ENCODE data around the gene PRDM12. TPM values are rescaled to one million over a fixed set of nuclear protein-coding genes. Genes with fewer than 3 reads are reported as not detected.

The PRDM12 gene
- polyA plus RNA-seq, 1 of the 3 experiments (the other 2 are of a cell fraction): 0.08 TPM

- H3K36me3 ChIP-seq (replicated peaks in 1 of 2; ENCODE audit: control insufficient read depth in 1 of 2, insufficient read depth in 2 of 2, low read length in 1 of 2): no peaks in the 10 kb centered on the region
- no peaks in the 10 kb centered on the region for H3K79me2 ChIP-seq (ENCODE audit: insufficient read depth)
- DNase-seq: no peak
- H3K4me3 ChIP-seq (ENCODE audit: low read depth in 2 of 2, low read length in 1 of 2): no peak overlapping the region
- H3K9me2 ChIP-seq: no peaks in the 10 kb centered on the region
- no peak overlapping the region for H3K9ac ChIP-seq
- no peak overlapping the region for H3K4me2 ChIP-seq
- H3K4me1 ChIP-seq (ENCODE audit: control insufficient read depth in 1 of 2, insufficient read depth in 2 of 2, low read depth in 1 of 2, low read length in 1 of 2): peaks cover 0 to 2% of the 10 kb centered on the region in 2 experiments; a peak in 1 of 4 replicates
- no peak overlapping the region for H2AFZ ChIP-seq (ENCODE audit: low read depth)
- H4K20me1 ChIP-seq (ENCODE audit: insufficient read depth): no peaks in the 10 kb centered on the region
- H3K27ac ChIP-seq (ENCODE audit: low read depth in 2 of 2, low read length in 1 of 2): no peak overlapping the region
- 64% methylated on average over 2 of the region's 2 CpGs for WGBS (ENCODE audit: low lambda C conversion rate)
- H3K27me3 ChIP-seq (ENCODE audit: insufficient read depth): no peaks in the 10 kb centered on the region
- TF ChIP-seq CHD2 (IDR thresholded peaks at IDR 0.05; ENCODE audit: low read length, partially characterized antibody) (no peak), ELF1 (IDR thresholded peaks at IDR 0.05) (no peak)
- TF ChIP-seq, protein P1, sequence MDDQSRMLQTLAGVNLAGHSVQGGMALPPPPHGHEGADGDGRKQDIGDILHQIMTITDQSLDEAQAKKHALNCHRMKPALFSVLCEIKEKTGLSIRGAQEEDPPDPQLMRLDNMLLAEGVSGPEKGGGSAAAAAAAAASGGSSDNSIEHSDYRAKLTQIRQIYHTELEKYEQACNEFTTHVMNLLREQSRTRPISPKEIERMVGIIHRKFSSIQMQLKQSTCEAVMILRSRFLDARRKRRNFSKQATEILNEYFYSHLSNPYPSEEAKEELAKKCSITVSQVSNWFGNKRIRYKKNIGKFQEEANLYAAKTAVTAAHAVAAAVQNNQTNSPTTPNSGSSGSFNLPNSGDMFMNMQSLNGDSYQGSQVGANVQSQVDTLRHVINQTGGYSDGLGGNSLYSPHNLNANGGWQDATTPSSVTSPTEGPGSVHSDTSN (IDR thresholded peaks at IDR 0.05): no peak
- CTCF ChIA-PET: interaction anchor here (15.3 kb wide), 1 partner anchor 218 kb away, joined by 520 read pairs; no protein-coding TSS in a partner anchor
- POLR2A ChIA-PET: no interaction called here
- H3F3A ChIP-seq (replicated peaks; ENCODE audit: insufficient read depth): peaks cover 12% of the 10 kb centered on the region
- no peaks in the 10 kb centered on the region for H3K9me3 ChIP-seq
These were observed 23.2 kb downstream of the PRDM12 start for GRCh38 chr9:130687615-130688014.

GRCh38 chr9:130688072-130688471 is 23.7 kb downstream of the PRDM12 start:
- H3K27me3 ChIP-seq (ENCODE audit: insufficient read depth): no peaks in the 10 kb centered on the region
- H3F3A ChIP-seq (replicated peaks; ENCODE audit: insufficient read depth): peaks cover 12% of the 10 kb centered on the region
- WGBS (ENCODE audit: low lambda C conversion rate): 90% methylated on average over 5 of the region's 5 CpGs
- ChIA-PET POLR2A (no interaction called here), CTCF (interaction anchor here (15.3 kb wide), 1 partner anchor 219 kb away, joined by 520 read pairs; no protein-coding TSS in a partner anchor)
- TF ChIP-seq, protein P2, sequence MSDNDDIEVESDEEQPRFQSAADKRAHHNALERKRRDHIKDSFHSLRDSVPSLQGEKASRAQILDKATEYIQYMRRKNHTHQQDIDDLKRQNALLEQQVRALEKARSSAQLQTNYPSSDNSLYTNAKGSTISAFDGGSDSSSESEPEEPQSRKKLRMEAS (IDR thresholded peaks at IDR 0.05; ENCODE audit: low read depth): no peak
- no peaks in the 10 kb centered on the region for H4K20me1 ChIP-seq (ENCODE audit: insufficient read depth)
- no peak overlapping the region for H2AFZ ChIP-seq (ENCODE audit: low read depth)
- H3K9me3 ChIP-seq: no peaks in the 10 kb centered on the region
- no peak overlapping the region for H3K9ac ChIP-seq
- H3K4me1 ChIP-seq (ENCODE audit: control insufficient read depth in 1 of 2, insufficient read depth in 2 of 2, low read depth in 1 of 2, low read length in 1 of 2): peaks cover 0 to 5% of the 10 kb centered on the region in 2 experiments; a peak in 1 of 4 replicates
- no peak overlapping the region for H3K27ac ChIP-seq (ENCODE audit: low read depth in 2 of 2, low read length in 1 of 2)
- no peak overlapping the region for H3K4me3 ChIP-seq (ENCODE audit: low read depth in 2 of 2, low read length in 1 of 2)
- H3K79me2 ChIP-seq (ENCODE audit: insufficient read depth): no peaks in the 10 kb centered on the region
- H3K4me2 ChIP-seq: no peak overlapping the region
- no peaks in the 10 kb centered on the region for H3K9me2 ChIP-seq
- no peaks in the 10 kb centered on the region for H3K36me3 ChIP-seq (replicated peaks in 1 of 2; ENCODE audit: control insufficient read depth in 1 of 2, insufficient read depth in 2 of 2, low read length in 1 of 2)
- no peak for DNase-seq

- Histone ChIP-seq H2AFZ (ENCODE audit: low read depth) (peak overlapping the region; percentile 98), H3K36me3 (replicated peaks in 1 of 2; ENCODE audit: control insufficient read depth in 1 of 2, insufficient read depth in 2 of 2, low read length in 1 of 2) (no peaks in the 10 kb centered on the region), H3K4me1 (ENCODE audit: control insufficient read depth in 1 of 2, insufficient read depth in 2 of 2, low read depth in 1 of 2, low read length in 1 of 2) (peaks cover 0 to 11% of the 10 kb centered on the region in 2 experiments; a peak in 1 of 4 replicates), H3F3A (replicated peaks; ENCODE audit: insufficient read depth) (peaks cover 12% of the 10 kb centered on the region), H3K4me3 (ENCODE audit: low read depth in 2 of 2, low read length in 1 of 2) (peak overlapping the region; percentile 48 to 68; a peak in 3 of 4 replicates), H3K9ac (peak overlapping the region; percentile 43; the same call in 1 of the 2 replicates), H3K4me2 (peak overlapping the region; percentile 82), H3K9me2 (no peaks in the 10 kb centered on the region), H4K20me1 (ENCODE audit: insufficient read depth) (no peaks in the 10 kb centered on the region), H3K27me3 (ENCODE audit: insufficient read depth) (no peaks in the 10 kb centered on the region), H3K79me2 (ENCODE audit: insufficient read depth) (peaks cover 10% of the 10 kb centered on the region), H3K9me3 (no peaks in the 10 kb centered on the region), H3K27ac (ENCODE audit: low read depth in 2 of 2, low read length in 1 of 2) (peak overlapping the region; percentile 29 to 42; a peak in 2 of 4 replicates)
- POLR2A ChIA-PET: no interaction called here
- CTCF ChIA-PET: interaction anchor here (0.8 to 15.3 kb wide), 4 partner anchors 11 to 358 kb away, joined by 3 to 520 read pairs (median 7); no protein-coding TSS in a partner anchor
- DNase-seq: no peak
- WGBS (ENCODE audit: low lambda C conversion rate): 5% methylated on average over 1 of the region's 1 CpG
- no peak for TF ChIP-seq NRF1 (IDR thresholded peaks at IDR 0.05; ENCODE audit: low read depth, low read length)
- no peak for TF ChIP-seq POLR2AphosphoS5 (IDR thresholded peaks at IDR 0.05; ENCODE audit: low read depth, low read length)
- TF ChIP-seq RFX5 (IDR thresholded peaks at IDR 0.05; ENCODE audit: low read length): no peak
- no peak for TF ChIP-seq TCF12 (IDR thresholded peaks at IDR 0.05)
- no peak for TF ChIP-seq SMC3 (IDR thresholded peaks at IDR 0.05; ENCODE audit: low read depth, low read length)
- no peak for TF ChIP-seq CHD2 (IDR thresholded peaks at IDR 0.05; ENCODE audit: low read length, partially characterized antibody)
- TF ChIP-seq EP300 (IDR thresholded peaks at IDR 0.05; ENCODE audit: borderline replicate concordance in 1 of 2, low read depth in 1 of 2, low read length in 1 of 2): no peak
- TF ChIP-seq, protein P3, sequence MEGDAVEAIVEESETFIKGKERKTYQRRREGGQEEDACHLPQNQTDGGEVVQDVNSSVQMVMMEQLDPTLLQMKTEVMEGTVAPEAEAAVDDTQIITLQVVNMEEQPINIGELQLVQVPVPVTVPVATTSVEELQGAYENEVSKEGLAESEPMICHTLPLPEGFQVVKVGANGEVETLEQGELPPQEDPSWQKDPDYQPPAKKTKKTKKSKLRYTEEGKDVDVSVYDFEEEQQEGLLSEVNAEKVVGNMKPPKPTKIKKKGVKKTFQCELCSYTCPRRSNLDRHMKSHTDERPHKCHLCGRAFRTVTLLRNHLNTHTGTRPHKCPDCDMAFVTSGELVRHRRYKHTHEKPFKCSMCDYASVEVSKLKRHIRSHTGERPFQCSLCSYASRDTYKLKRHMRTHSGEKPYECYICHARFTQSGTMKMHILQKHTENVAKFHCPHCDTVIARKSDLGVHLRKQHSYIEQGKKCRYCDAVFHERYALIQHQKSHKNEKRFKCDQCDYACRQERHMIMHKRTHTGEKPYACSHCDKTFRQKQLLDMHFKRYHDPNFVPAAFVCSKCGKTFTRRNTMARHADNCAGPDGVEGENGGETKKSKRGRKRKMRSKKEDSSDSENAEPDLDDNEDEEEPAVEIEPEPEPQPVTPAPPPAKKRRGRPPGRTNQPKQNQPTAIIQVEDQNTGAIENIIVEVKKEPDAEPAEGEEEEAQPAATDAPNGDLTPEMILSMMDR (IDR thresholded peaks at IDR 0.05): no peak
- no peak for TF ChIP-seq JUND (IDR thresholded peaks at IDR 0.05)
- TF ChIP-seq, protein P4, sequence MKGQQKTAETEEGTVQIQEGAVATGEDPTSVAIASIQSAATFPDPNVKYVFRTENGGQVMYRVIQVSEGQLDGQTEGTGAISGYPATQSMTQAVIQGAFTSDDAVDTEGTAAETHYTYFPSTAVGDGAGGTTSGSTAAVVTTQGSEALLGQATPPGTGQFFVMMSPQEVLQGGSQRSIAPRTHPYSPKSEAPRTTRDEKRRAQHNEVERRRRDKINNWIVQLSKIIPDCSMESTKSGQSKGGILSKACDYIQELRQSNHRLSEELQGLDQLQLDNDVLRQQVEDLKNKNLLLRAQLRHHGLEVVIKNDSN (IDR thresholded peaks at IDR 0.05; ENCODE audit: borderline replicate concordance, low read depth): no peak
- TF ChIP-seq, protein P2 (IDR thresholded peaks at IDR 0.05; ENCODE audit: low read depth): no peak
- TF ChIP-seq, protein P5, sequence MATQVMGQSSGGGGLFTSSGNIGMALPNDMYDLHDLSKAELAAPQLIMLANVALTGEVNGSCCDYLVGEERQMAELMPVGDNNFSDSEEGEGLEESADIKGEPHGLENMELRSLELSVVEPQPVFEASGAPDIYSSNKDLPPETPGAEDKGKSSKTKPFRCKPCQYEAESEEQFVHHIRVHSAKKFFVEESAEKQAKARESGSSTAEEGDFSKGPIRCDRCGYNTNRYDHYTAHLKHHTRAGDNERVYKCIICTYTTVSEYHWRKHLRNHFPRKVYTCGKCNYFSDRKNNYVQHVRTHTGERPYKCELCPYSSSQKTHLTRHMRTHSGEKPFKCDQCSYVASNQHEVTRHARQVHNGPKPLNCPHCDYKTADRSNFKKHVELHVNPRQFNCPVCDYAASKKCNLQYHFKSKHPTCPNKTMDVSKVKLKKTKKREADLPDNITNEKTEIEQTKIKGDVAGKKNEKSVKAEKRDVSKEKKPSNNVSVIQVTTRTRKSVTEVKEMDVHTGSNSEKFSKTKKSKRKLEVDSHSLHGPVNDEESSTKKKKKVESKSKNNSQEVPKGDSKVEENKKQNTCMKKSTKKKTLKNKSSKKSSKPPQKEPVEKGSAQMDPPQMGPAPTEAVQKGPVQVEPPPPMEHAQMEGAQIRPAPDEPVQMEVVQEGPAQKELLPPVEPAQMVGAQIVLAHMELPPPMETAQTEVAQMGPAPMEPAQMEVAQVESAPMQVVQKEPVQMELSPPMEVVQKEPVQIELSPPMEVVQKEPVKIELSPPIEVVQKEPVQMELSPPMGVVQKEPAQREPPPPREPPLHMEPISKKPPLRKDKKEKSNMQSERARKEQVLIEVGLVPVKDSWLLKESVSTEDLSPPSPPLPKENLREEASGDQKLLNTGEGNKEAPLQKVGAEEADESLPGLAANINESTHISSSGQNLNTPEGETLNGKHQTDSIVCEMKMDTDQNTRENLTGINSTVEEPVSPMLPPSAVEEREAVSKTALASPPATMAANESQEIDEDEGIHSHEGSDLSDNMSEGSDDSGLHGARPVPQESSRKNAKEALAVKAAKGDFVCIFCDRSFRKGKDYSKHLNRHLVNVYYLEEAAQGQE (IDR thresholded peaks at IDR 0.05; ENCODE audit: low read depth, low read length): no peak
These were observed 25.2 kb downstream of the PRDM12 start for GRCh38 chr9:130689572-130689936.

Data from SK-N-SH (cell line).